ENCODE results near the gene RNF151. TPM values are rescaled to one million over a fixed set of nuclear protein-coding genes. Genes with fewer than 3 reads are reported as not detected.
"Not testable (repeated sequence)": the region's sequence is repeated elsewhere in the genome, so short reads cannot be mapped to it uniquely, and the experiment has no call there.

RNF151 gene
- total RNA-seq, 1 donor: not detected

DNA sequence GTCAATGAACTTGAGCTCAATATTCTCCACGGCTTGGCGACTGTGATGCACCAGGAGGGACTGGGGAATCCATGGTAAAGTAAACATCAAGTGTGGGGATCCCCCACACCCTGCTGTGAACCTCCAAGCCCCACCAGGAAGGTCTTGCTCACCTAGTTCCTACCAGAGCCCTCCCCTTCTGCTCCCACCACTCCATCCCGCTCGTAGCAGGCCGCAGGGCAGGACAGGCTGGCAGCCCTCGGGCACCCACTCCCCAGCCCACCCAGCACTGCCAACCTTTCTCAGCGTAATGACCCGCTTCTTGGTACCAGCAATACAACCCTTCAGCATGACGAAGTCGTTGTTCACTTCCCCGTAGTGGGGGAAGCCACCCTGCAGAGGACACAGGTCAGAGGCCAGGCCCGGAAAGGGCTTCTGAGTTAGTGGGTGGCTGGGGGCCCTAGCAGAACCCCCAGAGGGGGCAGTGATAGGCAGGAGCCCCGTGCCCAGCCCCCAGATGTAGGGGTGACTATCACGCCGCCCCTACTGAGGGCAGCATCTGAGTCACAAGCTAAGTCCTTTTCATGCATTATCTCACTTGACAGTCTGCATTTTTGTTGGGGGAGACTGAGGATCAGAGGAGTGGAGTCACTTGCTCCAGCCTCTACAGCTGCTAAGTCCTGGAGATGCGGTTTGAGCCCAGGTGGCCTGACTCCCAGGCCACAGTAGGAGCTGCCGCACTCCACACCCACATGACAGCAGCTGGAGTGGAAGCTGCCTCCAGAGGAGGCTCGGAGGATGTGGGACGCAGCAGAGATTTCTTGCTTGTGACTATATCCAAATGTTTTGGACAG lies 20.9 kb upstream of the RNF151 start:
- H3K9me3 ChIP-seq (ENCODE audit: low read depth, low read length): no peaks in the 10 kb centered on the region
- no peaks in the 10 kb centered on the region for H3K27me3 ChIP-seq (ENCODE audit: insufficient read depth, low read length)
- peaks cover 29% of the 10 kb centered on the region for H3K4me1 ChIP-seq (ENCODE audit: insufficient read depth, low read length)
- H3K4me3 ChIP-seq (ENCODE audit: low read length): no peak overlapping the region

GRCh38 chr16:1946495-1947368 lies 19.9 kb upstream of the RNF151 start:
- H3K27me3 ChIP-seq (ENCODE audit: insufficient read depth, low read length): no peaks in the 10 kb centered on the region
- H3K4me1 ChIP-seq (ENCODE audit: insufficient read depth, low read length): peaks cover 20% of the 10 kb centered on the region
- no peaks in the 10 kb centered on the region for H3K9me3 ChIP-seq (ENCODE audit: low read depth, low read length)
- H3K4me3 ChIP-seq (ENCODE audit: low read length): no peak overlapping the region

- Histone ChIP-seq H3K9me3 (ENCODE audit: low read depth, low read length) (no peaks in the 10 kb centered on the region), H3K4me3 (ENCODE audit: low read length) (no peak overlapping the region), H3K27me3 (ENCODE audit: insufficient read depth, low read length) (no peaks in the 10 kb centered on the region), H3K4me1 (ENCODE audit: insufficient read depth, low read length) (peaks cover 14% of the 10 kb centered on the region)
Observed at GRCh38 chr16:1947369-1947670, 19.3 kb upstream of the RNF151 start.

- H3K4me1 ChIP-seq (ENCODE audit: insufficient read depth, low read length): no peaks in the 10 kb centered on the region
- H3K27me3 ChIP-seq (ENCODE audit: insufficient read depth, low read length): no peaks in the 10 kb centered on the region
- no peaks in the 10 kb centered on the region for H3K9me3 ChIP-seq (ENCODE audit: low read depth, low read length)
- no peak overlapping the region for H3K4me3 ChIP-seq (ENCODE audit: low read length)
Observed at GRCh38 chr16:1949507-1949906, 17.1 kb upstream of the RNF151 start.

GRCh38 chr16:1950047-1950446 lies 16.6 kb upstream of the RNF151 start:
- Histone ChIP-seq H3K27me3 (ENCODE audit: insufficient read depth, low read length) (no peaks in the 10 kb centered on the region), H3K4me1 (ENCODE audit: insufficient read depth, low read length) (no peaks in the 10 kb centered on the region), H3K9me3 (ENCODE audit: low read depth, low read length) (no peaks in the 10 kb centered on the region), H3K4me3 (ENCODE audit: low read length) (no peak overlapping the region)

DNA sequence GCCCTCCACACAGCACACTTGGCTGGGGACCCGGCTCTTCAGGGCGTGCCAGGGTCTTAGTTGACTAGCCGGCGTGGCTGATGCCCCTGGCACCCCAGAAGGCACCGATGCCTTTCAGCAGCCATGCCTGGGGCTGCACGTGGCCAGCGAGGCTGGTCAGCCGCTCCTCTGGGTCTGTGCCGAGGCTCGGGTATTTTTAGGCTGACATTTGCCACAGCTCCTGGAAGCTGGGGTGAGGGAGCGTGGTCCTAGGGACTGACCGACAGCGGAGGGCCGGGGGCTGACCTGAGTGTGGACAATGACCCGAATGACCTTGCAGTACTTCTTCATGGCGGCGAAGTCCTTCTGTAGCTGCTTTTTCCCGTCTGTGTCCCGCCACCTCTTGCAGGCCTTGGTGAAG lies 16.1 kb upstream of the RNF151 start:
- no peaks in the 10 kb centered on the region for H3K4me1 ChIP-seq (ENCODE audit: insufficient read depth, low read length)
- H3K27me3 ChIP-seq (ENCODE audit: insufficient read depth, low read length): no peaks in the 10 kb centered on the region
- H3K9me3 ChIP-seq (ENCODE audit: low read depth, low read length): no peaks in the 10 kb centered on the region
- no peak overlapping the region for H3K4me3 ChIP-seq (ENCODE audit: low read length)

DNA sequence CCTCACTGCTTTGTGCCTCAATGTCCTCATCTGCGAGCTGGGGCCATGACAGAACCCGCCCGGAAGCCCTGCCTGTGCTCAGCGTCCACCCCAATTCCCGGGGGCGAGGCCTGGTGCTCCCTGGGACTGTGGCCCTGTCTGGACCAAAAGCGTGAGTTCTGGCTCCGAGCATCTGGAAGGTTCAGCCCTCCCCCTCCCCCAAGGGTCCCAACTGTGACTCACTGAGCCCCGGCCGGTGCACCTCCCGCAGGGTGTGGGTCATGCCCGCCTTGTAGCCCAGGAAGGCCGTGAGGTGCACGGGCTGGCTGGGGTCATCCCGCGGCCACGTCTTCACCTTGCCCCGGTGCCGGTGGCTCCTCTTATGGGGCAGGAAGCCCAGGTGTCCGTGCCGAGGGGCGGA lies 12.9 kb upstream of the RNF151 start:
- Histone ChIP-seq H3K9me3 (ENCODE audit: low read depth, low read length) (no peaks in the 10 kb centered on the region), H3K4me1 (ENCODE audit: insufficient read depth, low read length) (peaks cover 2% of the 10 kb centered on the region), H3K27me3 (ENCODE audit: insufficient read depth, low read length) (no peaks in the 10 kb centered on the region), H3K4me3 (ENCODE audit: low read length) (no peak overlapping the region)

DNA sequence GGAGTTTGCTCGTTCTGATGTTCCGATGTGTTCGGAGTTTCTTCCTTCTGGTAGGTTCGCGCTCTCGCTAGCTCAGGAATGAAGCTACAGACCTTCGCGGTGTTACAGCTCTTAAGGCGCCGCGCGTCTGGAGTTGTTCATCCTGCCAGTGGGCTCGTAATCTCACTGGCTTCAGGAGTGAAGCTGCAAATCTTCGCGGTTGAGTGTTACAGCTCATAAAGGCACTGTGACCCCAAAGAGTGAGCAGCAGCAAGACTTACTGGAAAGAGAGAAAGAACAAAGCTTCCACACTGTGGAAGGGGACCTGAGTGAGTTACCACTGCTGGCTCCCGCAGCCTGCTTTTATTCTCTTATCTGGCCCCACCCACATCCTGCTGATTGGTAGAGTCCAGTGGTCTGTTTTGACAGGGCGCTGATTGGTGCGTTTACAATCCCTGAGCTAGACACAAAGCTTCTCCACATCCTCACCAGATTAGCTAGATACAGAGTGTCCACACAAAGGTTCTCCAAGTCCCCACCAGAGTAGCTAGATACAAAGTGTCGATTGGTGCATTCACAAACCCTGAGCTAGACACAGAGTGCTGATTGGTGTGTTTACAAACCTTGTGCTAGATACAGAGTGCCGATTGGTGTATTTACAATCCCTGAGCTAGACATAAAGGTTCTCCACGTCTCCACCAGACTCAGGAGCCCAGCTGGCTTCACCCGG lies 9.1 kb upstream of the RNF151 start:
- not testable (repeated sequence) for H3K27me3 ChIP-seq (ENCODE audit: insufficient read depth, low read length); H3K4me3 ChIP-seq (ENCODE audit: low read length); H3K9me3 ChIP-seq (ENCODE audit: low read depth, low read length)
- H3K4me1 ChIP-seq (ENCODE audit: insufficient read depth, low read length): peaks cover 23% of the 10 kb centered on the region

DNA sequence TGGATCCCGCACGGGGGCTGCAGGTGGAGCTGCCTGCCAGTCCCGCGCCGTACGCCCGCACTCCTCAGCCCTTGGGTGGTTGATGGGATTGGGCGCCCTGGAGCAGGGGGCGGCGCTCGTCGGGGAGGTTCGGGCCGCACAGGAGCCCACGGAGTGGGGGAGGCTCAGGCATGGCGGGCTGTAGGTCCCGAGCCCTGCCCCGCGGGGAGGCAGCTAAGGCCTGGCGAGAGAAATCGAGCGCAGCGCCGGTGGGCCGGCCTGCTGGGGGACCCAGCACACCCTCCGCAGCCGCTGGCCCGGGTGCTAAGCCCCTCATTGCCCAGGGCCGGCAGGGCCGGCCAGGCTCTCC lies 8.5 kb upstream of the RNF151 start:
- H3K4me3 ChIP-seq (ENCODE audit: low read length); H3K27me3 ChIP-seq (ENCODE audit: insufficient read depth, low read length); H3K9me3 ChIP-seq (ENCODE audit: low read depth, low read length): not testable (repeated sequence)
- H3K4me1 ChIP-seq (ENCODE audit: insufficient read depth, low read length): peaks cover 28% of the 10 kb centered on the region

DNA sequence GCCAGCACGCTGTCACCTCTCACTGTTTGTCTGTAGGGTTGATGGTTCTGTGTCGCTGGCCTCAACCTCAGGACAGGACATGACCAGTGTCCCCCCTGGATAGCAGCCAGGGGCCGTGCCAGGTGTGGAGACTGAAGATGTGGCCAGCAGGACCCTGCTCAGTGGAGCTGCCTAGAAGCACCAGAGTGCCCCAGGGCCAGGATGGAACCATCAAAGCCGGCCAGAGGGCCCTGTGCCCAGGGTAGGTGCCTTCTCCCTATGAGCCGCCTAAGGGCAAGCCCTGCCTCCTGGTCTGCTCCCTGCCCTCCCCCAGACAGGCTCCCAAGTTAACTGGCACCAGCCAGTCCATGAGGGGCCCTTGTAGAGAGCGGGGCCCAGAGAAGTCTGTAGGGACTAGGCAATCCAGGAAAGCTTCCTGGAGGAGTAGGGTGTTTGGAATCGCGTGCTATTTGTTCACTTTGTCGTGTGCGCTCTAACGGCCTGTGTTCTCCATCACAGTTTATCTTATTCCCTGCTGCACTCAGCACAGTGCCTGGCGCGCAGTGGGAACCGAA lies 7.9 kb upstream of the RNF151 start:
- no peak overlapping the region for H3K4me3 ChIP-seq (ENCODE audit: low read length)
- H3K9me3 ChIP-seq (ENCODE audit: low read depth, low read length): no peaks in the 10 kb centered on the region
- H3K4me1 ChIP-seq (ENCODE audit: insufficient read depth, low read length): peaks cover 35% of the 10 kb centered on the region
- no peaks in the 10 kb centered on the region for H3K27me3 ChIP-seq (ENCODE audit: insufficient read depth, low read length)

GRCh38 chr16:1959269-1960039 lies 7.2 kb upstream of the RNF151 start, which contains the start of gene NDUFB10:
Gene NDUFB10 (plus strand): TSS chr16:1959538. CDS start chr16:1959625, 87 bp downstream.
- Histone ChIP-seq H3K4me3 (ENCODE audit: low read length) (peak within 1 kb of the TSS; percentile 71), H3K9me3 (ENCODE audit: low read depth, low read length) (no peaks in the 10 kb centered on the region), H3K4me1 (ENCODE audit: insufficient read depth, low read length) (peaks cover 40% of the 10 kb centered on the region), H3K27me3 (ENCODE audit: insufficient read depth, low read length) (no peaks in the 10 kb centered on the region)

DNA sequence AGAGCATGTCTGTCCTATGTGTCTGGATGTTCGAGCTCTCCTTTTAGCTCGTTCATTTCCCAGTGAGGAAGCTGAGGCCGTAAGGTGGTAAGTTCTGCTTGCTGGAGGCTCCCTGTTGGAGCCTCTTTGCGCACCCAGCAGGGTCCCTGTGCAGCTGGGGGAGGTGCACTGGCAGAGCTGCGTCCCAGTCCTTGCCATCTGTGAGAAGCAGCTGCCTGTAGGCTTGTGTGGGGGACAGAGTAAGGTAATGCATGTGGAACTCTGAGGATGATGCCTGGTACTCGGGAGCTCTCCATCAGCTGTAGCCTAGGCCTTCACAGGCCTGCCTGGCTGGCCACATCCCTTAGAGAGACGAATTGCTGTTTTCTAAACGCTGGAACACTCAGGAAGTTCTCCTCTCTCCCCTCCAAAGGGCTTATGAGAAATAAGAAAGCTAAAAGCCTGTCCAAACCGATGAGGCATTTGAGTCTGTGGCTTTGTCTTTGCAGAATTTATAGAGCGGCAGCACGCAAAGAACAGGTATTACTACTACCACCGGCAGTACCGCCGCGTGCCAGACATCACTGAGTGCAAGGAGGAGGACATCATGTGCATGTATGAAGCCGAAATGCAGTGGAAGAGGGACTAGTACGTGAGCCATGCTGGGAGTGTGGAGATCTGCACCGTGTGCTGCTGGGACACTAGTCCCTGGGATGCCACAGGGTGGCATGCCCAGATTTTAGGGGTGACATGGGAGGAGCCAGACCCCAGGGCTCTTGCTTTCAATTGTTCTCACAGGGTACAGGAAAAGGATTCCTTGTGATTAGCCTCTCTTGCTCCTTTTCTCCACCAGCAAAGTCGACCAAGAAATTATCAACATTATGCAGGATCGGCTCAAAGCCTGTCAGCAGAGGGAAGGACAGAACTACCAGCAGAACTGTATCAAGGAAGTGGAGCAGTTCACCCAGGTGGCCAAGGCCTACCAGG lies 5.7 kb upstream of the RNF151 start:
- H3K27me3 ChIP-seq (ENCODE audit: insufficient read depth, low read length): no peaks in the 10 kb centered on the region
- peaks cover 48% of the 10 kb centered on the region for H3K4me1 ChIP-seq (ENCODE audit: insufficient read depth, low read length)
- no peaks in the 10 kb centered on the region for H3K9me3 ChIP-seq (ENCODE audit: low read depth, low read length)
- no peak overlapping the region for H3K4me3 ChIP-seq (ENCODE audit: low read length)

GRCh38 chr16:1961651-1962067 lies 5.0 kb upstream of the RNF151 start:
- no peaks in the 10 kb centered on the region for H3K9me3 ChIP-seq (ENCODE audit: low read depth, low read length)
- peaks cover 50% of the 10 kb centered on the region for H3K4me1 ChIP-seq (ENCODE audit: insufficient read depth, low read length)

More at GRCh38 chr16:1961651-1962067, 5.0 kb upstream of the RNF151 start:
- H3K27me3 ChIP-seq (ENCODE audit: insufficient read depth, low read length): no peaks in the 10 kb centered on the region
- no peak overlapping the region for H3K4me3 ChIP-seq (ENCODE audit: low read length)

All from mononuclear cell (primary cell).